ENCODE data around the gene ARMC2.

- TF ChIP-seq CTCF (IDR thresholded peaks at IDR 0.05) (no peak), GABPA (IDR thresholded peaks at IDR 0.05; ENCODE audit: low read depth) (no peak), EZH2phosphoT487 (IDR thresholded peaks at IDR 0.05; ENCODE audit: borderline replicate concordance, low read depth) (no peak), RFX5 (IDR thresholded peaks at IDR 0.05; ENCODE audit: low read length) (no peak), YY1 (IDR thresholded peaks at IDR 0.05; ENCODE audit: low read depth) (no peak), NRF1 (IDR thresholded peaks at IDR 0.05; ENCODE audit: low read depth, low read length) (no peak), RAD21 (IDR thresholded peaks at IDR 0.05; ENCODE audit: low read length) (no peak), EP300 (IDR thresholded peaks at IDR 0.05; ENCODE audit: borderline replicate concordance in 1 of 2, low read depth in 1 of 2, low read length in 1 of 2) (no peak)
- TF ChIP-seq, protein P1, sequence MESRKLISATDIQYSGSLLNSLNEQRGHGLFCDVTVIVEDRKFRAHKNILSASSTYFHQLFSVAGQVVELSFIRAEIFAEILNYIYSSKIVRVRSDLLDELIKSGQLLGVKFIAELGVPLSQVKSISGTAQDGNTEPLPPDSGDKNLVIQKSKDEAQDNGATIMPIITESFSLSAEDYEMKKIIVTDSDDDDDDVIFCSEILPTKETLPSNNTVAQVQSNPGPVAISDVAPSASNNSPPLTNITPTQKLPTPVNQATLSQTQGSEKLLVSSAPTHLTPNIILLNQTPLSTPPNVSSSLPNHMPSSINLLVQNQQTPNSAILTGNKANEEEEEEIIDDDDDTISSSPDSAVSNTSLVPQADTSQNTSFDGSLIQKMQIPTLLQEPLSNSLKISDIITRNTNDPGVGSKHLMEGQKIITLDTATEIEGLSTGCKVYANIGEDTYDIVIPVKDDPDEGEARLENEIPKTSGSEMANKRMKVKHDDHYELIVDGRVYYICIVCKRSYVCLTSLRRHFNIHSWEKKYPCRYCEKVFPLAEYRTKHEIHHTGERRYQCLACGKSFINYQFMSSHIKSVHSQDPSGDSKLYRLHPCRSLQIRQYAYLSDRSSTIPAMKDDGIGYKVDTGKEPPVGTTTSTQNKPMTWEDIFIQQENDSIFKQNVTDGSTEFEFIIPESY (IDR thresholded peaks at IDR 0.05; ENCODE audit: borderline replicate concordance, low read depth): no peak
- TF ChIP-seq, protein P2, sequence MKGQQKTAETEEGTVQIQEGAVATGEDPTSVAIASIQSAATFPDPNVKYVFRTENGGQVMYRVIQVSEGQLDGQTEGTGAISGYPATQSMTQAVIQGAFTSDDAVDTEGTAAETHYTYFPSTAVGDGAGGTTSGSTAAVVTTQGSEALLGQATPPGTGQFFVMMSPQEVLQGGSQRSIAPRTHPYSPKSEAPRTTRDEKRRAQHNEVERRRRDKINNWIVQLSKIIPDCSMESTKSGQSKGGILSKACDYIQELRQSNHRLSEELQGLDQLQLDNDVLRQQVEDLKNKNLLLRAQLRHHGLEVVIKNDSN (IDR thresholded peaks at IDR 0.05; ENCODE audit: borderline replicate concordance, low read depth): no peak
- TF ChIP-seq, protein P3, sequence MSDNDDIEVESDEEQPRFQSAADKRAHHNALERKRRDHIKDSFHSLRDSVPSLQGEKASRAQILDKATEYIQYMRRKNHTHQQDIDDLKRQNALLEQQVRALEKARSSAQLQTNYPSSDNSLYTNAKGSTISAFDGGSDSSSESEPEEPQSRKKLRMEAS (IDR thresholded peaks at IDR 0.05; ENCODE audit: low read depth): no peak
Measured at GRCh38 chr6:108944071-108944470, 95.8 kb downstream of the ARMC2 start.
